ENCODE results near the gene ESRRG.

GRCh38 chr1:216587715-216588114 lies 135.5 kb downstream of the ESRRG start:
- TF ChIP-seq POLR2AphosphoS5 (IDR thresholded peaks at IDR 0.05; ENCODE audit: borderline replicate concordance, low read depth, low read length) (no peak), EZH2 (IDR thresholded peaks at IDR 0.05) (no peak), FOXP2 (optimal IDR thresholded peaks at IDR 0.05; ENCODE audit: control extremely low read depth, extremely low read length, insufficient read depth) (no peak)
